AG04450 (cell line): ENCODE measurements around the gene PAM. TPM values are rescaled to one million over a fixed set of nuclear protein-coding genes. Genes with fewer than 3 reads are reported as not detected.

Experiments used
- CTCF ChIA-PET: fragments of 300-600, 350-600 bp; formaldehyde crosslinking; extraction: SDS; loops from one replicate; lab custom pipeline; 2022; ENCODE audit warnings: antibody characterized with exemption, inconsistent platforms; lab: Charles Lee
- POLR2A ChIA-PET: fragments of 350-600 bp; formaldehyde crosslinking; extraction: SDS; loops from one replicate; lab custom pipeline; 2021; ENCODE audit warnings: antibody characterized with exemption, inconsistent platforms; lab: Yijun Ruan, JAX
- DNase-seq: peaks from one replicate; pipeline ENCODE4 v3.0.0-alpha.2; 2011; ENCODE audit warnings: low read depth, low spot score
- H3K27ac ChIP-seq: one replicate; pipeline ENCODE4 v1.5.1; 2012; ENCODE audit warnings: low read depth, low read length, control low read depth
- H3K27me3 ChIP-seq: one replicate; pipeline ENCODE4 v1.6.0; 2012; ENCODE audit warnings: low read length; ENCODE audit not compliant: control insufficient read depth, insufficient read depth
- H3K4me3 ChIP-seq: 2 replicates; pipeline ENCODE4 v1.5.1; 2011; ENCODE audit warnings: mild to moderate bottlenecking, low read depth, low read length, control low read depth
- H3K9me3 ChIP-seq: 2 replicates; pipeline ENCODE4 v1.5.1; 2012; ENCODE audit warnings: low read length; ENCODE audit not compliant: control insufficient read depth, insufficient read depth
- polyA plus RNA-seq: library from polyadenylated mRNA; depleted of rRNA; stranded (reverse); fragments of >200 nt; gene quantifications from 2 replicates; pipeline ENCODE4 v1.2.3, GENCODE V29; 2011
- TF ChIP-seq, protein P1 (sequence below): IDR thresholded peaks from 2 replicates; pipeline ENCODE4 v1.5.1; 2011; ENCODE audit warnings: low read depth, low read length, control low read depth, inconsistent platforms

The PAM gene
- polyA plus RNA-seq, 1 experiment, result 307 TPM

DNA sequence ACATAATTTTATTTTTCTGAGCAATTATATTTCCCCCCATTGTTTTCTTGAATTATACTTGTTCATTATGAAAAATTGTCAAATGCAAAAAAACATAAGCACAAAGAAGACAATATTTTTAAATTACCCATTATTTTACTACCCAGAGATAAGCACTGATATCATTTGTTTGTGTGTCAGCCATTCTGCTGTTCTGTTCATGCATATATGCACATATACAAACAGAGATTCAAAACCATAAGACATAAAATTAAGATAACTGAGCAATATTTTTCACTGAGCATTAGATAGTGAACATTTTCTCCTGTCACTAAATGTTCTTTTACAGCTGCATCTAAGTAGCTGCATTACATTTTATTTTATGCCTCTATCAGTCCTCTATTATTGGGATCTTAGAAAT is 35.6 kb downstream of the PAM start:
- H3K27ac ChIP-seq, result no peak overlapping the region
- ChIA-PET CTCF (interaction anchor here (5.2 kb wide), 1 partner anchor 9 kb away, joined by 45 read pairs; no protein-coding TSS in a partner anchor), POLR2A (no interaction called here)
- H3K9me3 ChIP-seq, result no peaks in the 10 kb centered on the region
- no peak overlapping the region for H3K4me3 ChIP-seq
- no peak for DNase-seq
- no peaks in the 10 kb centered on the region for H3K27me3 ChIP-seq
- TF ChIP-seq, protein P1, sequence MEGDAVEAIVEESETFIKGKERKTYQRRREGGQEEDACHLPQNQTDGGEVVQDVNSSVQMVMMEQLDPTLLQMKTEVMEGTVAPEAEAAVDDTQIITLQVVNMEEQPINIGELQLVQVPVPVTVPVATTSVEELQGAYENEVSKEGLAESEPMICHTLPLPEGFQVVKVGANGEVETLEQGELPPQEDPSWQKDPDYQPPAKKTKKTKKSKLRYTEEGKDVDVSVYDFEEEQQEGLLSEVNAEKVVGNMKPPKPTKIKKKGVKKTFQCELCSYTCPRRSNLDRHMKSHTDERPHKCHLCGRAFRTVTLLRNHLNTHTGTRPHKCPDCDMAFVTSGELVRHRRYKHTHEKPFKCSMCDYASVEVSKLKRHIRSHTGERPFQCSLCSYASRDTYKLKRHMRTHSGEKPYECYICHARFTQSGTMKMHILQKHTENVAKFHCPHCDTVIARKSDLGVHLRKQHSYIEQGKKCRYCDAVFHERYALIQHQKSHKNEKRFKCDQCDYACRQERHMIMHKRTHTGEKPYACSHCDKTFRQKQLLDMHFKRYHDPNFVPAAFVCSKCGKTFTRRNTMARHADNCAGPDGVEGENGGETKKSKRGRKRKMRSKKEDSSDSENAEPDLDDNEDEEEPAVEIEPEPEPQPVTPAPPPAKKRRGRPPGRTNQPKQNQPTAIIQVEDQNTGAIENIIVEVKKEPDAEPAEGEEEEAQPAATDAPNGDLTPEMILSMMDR, result no peak

DNA sequence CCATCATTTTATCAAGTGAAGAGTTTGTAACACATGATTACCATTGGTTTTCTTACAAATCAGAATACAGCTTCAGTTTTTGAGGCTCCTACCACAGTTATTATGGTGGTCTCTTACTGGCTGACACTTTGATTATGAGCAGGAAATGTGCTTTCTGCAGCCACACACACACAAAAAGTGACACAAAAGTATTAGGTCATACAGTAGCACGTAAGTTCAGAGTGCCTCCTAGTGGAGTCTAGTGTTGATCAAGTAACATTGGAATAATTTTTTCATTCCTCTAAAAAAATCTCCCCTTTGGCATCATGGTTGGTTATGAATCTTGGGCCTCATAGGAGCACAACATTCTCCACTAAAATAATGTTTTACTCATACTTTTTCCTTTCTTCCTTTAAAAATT is 37.6 kb downstream of the PAM start:
- DNase-seq, result no peak
- H3K4me3 ChIP-seq, result no peak overlapping the region
- POLR2A ChIA-PET, result interaction anchor here (0.6 kb wide), 1 partner anchor 209 kb away, joined by 3 read pairs; no protein-coding TSS in a partner anchor
- no peak overlapping the region for H3K27ac ChIP-seq
- TF ChIP-seq, protein P1, result peak; percentile 22
- no peaks in the 10 kb centered on the region for H3K27me3 ChIP-seq
- CTCF ChIA-PET, result interaction anchor here (2.9 to 5.2 kb wide), 2 partner anchors 11 to 111 kb away, joined by 14 to 45 read pairs; no protein-coding TSS in a partner anchor
- no peaks in the 10 kb centered on the region for H3K9me3 ChIP-seq

DNA sequence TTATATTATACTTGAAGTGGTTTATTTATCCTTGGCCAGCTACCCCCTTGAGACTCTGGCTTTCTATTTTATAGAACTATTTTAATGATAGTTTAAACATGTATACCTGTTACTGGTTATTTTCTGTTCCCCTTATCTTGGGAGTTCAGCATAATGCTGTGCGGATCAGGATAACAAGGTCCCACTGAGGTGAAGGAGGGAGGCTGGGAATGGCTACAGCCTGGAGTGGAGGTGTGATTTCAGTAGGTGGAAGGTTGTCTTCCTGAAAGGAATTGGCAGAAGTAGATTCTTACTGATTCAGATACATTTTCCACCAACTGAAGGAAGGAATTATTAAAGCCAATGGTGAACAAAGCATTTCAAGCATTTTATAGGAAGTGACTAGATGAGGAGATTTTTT is 38.9 kb downstream of the PAM start:
- H3K4me3 ChIP-seq, result no peak overlapping the region
- H3K27me3 ChIP-seq, result no peaks in the 10 kb centered on the region
- ChIA-PET CTCF (interaction anchor here (0.5 to 5.2 kb wide), 3 partner anchors 9 to 113 kb away, joined by 3 to 45 read pairs (median 14); no protein-coding TSS in a partner anchor), POLR2A (no interaction called here)
- DNase-seq, result no peak
- TF ChIP-seq, protein P1, result no peak
- no peaks in the 10 kb centered on the region for H3K9me3 ChIP-seq
- no peak overlapping the region for H3K27ac ChIP-seq

DNA sequence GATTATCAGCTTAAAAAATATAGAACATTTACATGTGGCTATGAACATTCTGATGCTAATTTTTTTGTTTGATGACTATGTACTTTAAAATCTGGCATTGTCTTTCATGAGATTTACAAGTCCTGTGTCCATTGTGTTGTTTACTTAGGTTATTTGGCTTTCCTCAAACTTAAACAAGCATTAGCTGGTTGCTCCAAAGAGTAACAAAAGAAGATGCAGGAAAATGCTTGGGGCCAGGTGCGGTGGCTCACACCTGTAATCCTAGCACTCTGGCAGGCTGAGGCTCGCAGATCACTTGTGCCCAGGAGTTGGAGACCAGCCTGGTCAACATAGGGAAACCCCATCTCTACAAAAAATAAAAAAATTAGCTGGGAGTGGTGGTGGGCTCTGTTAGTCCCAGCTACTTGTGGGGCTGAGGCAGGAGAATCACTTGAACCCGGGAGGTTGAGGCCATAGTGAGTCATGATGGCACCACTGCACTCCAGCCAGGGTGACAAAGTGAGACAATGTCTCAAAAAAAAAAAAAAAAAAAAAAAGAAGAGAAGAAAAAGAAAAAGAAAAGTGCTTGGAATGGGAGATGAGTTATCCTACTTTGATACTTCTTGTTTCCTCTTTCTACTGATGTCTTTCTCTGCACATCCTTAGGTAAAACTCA is 39.7 kb downstream of the PAM start:
- CTCF ChIA-PET, result no interaction called here
- POLR2A ChIA-PET, result interaction anchor here (0.7 kb wide), 1 partner anchor 71 kb away, joined by 5 read pairs; no protein-coding TSS in a partner anchor
- no peaks in the 10 kb centered on the region for H3K27me3 ChIP-seq

DNA sequence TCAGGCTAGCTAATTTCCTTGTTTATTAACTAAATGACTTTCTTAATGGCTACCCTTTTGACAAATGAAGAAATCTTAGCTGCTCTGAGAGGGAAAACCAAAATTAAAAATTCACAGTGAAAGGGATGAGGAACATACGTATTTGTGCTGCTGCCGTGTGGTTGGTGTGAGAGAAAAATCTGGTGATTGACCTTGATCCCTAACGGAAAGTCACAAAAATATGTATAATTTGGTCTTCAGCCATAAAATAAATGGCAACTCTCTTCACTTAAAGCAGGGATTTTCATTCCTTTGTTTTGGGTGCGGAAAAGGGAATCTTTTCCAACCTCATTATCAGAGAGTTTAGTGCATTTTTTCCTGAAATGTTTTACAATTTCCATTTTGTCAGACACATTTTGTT is 40.4 kb downstream of the PAM start:
- H3K4me3 ChIP-seq, result no peak overlapping the region
- no peaks in the 10 kb centered on the region for H3K9me3 ChIP-seq
- POLR2A ChIA-PET, result no interaction called here
- TF ChIP-seq, protein P1, result no peak
- no peaks in the 10 kb centered on the region for H3K27me3 ChIP-seq
- DNase-seq, result no peak
- H3K27ac ChIP-seq, result no peak overlapping the region
- CTCF ChIA-PET, result interaction anchor here (1.6 kb wide), 1 partner anchor 15 kb away, joined by 4 read pairs; no protein-coding TSS in a partner anchor

More for the DNA sequence above, 39.7 kb downstream of the PAM start:
- Histone ChIP-seq H3K4me3 (no peak overlapping the region), H3K9me3 (no peaks in the 10 kb centered on the region), H3K27ac (no peak overlapping the region)
- TF ChIP-seq, protein P1, result no peak
- no peak for DNase-seq
